Posterior vena cava (tissue), 2 donors: ENCODE measurements around the gene MTMR1. TPM values are rescaled to one million over a fixed set of nuclear protein-coding genes. Genes with fewer than 3 reads are reported as not detected.

Experiments
- DNase-seq: peaks from one replicate; pipeline ENCODE4 v3.0.0-alpha.2; 2020; ENCODE audit warnings: low spot score
- intact Hi-C, 2 donors: fragments of 100-400 bp; cut with DNase I; formaldehyde crosslinking; loops; one replicate each; pipeline versions ENCODE4 v1.14.1 to v1.14.2; 2022 to 2023
- total RNA-seq, 2 donors: library from RNA; stranded (reverse); fragmentation: NEBNext Ultra II Directional; extraction: Animal tissue kit (Norgen Biotek cat#: 25700); gene quantifications; one replicate each; pipeline ENCODE4 v1.2.1, GENCODE V29; 2021
- donor health status: DM: yes; HTN: yes; CAD: no.
- donor health status: DM: yes; HTN: yes; CAD: no.

MTMR1 gene
- total RNA-seq, 2 donors from 2014 or later = 15.6 to 18.1 TPM

DNA sequence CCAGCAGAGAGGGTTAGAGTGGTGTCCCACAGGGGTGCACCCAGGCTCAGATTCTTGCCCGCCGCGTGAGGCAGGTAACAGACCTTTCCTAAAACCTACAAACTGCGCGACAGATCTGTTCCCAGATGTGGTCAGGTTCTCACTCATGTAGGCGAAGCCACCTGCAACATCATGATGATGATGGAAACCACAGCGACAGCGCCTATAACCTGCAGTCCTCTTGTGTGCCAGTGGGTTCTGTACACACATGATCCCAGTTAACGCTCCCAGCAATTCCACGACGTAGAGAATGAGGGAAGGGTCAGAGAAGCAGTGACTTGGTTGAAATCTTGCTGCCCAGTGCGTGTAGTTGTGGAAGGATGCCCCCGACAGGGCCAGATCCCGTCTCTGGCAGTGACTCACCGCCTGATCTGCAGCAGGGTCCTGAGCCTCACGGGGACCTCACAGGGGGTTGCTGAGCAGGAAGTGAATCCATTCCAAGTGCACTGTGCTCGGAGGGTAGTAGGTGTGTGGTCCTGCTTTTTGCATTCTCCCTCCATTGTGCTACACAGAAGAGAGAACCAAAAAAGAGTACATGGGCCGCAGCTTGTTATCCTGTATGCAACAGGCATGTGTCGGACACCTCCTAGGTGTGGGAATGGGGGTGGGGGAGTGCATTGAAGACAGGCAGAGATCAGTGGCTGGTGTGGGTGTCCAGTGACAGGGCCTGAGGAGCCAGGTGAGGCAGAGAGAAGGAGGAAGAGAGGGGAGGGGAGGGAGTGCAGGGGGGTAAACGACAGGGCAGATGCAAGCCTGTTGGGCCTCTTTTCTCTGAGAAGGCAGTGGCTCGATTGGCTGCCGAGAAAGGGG, 66.6 kb downstream of the MTMR1 start:
- no peak for DNase-seq
- intact Hi-C loops = no loop called here

DNA sequence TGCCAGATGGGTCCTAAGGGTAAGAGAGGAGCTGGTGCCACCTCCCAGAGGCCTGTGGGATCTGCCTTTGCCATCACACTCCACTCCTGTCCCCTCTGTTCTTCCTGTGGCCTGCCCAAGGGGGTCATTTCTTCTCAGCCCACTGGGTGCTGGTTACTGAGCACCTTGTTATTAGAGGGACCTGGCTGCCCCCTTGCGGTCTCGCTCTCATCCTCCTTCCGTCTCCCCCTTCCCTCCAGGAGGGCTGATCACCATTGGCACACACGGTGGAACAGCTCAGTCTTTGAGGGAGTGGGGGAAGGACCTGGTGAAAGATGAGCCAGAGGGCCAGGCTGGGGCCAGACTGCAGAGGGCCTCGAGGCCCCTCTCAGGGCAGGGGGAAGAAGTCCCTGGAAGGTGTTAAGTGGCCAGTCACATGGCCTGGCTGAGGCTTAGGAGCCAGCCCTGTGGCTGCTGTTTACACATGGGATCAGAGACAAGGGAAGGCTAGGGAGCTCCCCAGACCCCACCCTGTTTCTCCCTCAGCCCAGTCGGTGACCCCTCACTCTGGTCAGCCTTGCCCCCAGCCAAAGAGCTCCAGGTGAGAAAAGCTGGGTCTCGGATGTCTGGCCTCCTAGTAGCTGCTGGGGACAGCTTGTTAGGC, 68.1 kb downstream of the MTMR1 start:
- no peak for DNase-seq
- intact Hi-C loops = no loop called here

DNA sequence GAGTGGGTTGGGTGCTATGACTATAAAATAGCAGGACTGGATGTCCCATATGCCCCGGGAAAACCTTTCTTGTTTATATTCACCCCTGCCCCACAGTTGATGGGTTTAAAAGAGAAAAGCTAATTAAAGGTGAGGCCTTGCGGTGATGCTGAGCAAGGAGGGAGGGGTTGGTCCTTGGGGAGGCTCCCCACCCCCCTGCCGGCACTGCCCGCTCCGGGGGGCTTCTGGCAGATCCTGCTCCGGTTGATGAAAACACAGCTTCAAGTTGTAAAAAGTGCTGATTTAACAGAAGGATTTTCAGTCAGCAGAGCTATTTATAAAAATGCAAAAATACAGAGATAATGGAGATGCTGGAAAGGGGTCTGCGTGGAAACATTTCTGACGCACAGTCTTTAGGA, 68.6 kb downstream of the MTMR1 start:
- no peak for DNase-seq
- intact Hi-C loops = no loop called here

DNA sequence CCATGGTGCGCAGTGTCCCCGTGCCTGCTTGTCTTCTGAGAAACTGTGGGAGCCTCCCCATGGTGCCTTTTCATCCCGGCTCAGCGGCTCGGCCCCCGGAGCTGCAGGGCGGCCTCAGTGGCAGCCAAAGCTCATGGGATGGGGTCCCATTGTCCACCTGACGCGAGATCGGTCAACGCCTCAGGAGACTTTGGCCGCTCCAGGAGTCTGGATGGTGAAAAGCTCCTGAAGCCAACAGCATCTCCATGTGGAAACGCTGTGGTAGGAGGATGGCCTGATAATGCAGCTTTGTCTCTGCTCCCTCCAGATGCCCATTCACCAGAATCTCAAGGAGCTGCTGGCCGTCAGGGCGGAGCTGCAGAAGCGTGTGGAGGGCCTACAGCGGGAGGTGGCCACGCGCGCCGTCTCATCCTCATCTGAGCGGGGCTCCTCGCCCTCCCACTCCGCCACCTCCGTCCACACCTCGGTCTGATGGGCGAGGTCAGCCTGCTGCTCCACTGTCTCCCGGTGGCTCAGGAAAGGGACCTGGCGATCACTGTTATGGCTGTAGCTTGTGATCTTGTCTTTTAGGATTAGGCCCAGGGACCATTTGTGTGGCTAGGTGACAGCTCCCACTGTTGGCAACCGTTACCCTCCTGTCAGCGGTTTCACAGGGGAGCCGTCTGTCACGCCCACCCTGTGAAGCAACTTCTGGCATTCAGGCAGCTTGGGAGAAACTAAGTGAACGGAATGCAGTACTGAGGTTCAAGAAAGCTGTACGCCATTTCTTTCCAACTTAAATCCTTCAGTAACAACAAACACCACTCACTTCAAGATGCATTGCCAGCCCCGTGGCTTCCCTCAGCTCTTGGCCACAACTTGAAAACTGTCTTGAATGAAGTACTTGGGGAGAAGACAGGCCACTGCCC, 69.3 kb downstream of the MTMR1 start:
- no peak for DNase-seq
- intact Hi-C loops = no loop called here

DNA sequence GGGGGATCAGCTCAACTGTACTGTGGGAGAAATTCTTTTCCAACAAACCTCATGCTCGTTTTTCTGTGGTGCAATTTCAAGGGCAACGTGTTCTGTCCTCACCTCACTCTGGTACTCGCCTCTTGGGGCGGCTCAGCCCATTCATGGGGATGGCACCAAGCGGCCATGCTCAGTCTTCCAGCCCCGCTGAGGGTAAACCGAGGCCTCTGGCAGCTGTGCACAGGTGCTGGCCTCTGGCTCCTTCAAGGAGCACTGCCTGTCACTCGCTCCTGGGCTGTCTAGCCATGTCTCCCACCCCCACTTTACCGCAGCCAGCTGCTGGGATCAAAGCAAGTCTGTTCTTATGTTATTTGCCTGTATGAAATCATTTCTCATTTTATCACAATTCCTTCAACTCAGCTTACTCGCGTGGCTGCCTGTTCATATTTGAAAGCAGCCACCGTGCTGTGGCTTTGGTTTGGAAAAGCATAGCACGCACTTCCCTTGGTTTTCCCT, 70.2 kb downstream of the MTMR1 start:
- DNase-seq = no peak
- intact Hi-C loops = no loop called here

DNA sequence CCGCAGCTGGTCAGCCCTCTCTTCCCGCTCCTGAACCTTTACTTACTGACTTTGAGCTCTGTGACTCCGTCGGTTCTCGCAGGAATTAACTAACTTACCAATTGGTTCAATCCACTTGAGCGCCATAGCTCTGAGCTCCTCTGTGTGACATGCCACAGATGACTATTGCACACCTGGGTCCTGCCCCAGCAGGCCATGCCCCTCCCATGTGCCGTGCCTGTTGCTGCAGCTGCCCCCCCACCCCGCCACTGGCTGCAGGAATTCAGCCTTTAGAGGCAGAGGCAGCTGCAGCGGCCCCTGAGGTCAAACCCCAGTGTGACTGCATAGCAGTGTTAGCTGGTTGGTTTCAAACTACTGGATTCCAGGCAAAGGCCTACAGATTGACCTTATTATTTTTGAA, 70.6 kb downstream of the MTMR1 start:
- intact Hi-C loops = no loop called here
- no peak for DNase-seq

DNA sequence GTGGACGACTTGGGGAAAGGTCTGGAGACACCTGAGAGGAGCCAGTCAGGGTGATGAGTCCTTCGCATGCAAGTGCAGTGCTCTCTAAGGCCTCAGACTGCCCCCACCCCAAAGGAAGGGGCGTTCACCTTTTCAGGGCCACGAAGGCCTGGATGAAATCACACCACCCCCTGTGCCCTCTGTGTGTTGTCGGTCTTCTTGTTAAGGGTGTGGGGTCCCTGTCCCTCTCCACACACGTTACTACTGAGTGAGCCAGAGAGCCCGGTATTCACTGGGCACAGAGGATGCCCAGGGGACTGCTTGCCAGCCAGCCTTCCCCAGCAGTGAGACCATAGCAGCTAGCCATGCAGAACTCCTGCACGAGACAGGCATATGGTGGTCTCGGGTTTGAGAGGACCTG, 72.0 kb downstream of the MTMR1 start:
- DNase-seq = no peak
- intact Hi-C loops = no loop called here

DNA sequence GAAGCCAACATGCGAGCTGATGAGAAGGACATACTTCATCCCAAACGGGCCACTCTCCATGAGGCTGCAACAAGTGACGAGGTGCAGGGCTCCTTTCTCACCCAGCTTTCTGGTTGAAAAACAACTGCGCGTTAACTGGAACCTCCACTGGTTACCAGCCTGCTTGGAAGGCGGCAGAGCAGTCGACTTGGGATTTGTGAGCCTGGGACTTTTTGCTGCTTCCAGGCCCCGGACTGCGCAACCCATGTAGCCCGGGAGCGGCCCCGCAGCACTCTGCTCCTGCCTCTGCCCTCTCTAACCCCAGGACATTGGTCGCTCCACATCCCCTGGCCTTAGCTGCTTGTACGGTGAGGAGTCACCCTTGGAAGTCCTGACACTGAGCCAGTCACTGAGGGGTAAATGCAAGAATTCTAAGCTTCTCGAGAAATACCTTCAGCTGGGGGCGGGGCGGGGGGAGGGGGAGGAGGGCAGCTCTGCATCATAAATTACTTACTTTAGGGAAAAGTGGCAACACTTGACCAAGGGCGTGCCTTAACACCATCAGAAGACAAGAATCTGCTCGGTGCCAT, 72.7 kb downstream of the MTMR1 start:
- DNase-seq = no peak
- intact Hi-C loops = no loop called here

DNA sequence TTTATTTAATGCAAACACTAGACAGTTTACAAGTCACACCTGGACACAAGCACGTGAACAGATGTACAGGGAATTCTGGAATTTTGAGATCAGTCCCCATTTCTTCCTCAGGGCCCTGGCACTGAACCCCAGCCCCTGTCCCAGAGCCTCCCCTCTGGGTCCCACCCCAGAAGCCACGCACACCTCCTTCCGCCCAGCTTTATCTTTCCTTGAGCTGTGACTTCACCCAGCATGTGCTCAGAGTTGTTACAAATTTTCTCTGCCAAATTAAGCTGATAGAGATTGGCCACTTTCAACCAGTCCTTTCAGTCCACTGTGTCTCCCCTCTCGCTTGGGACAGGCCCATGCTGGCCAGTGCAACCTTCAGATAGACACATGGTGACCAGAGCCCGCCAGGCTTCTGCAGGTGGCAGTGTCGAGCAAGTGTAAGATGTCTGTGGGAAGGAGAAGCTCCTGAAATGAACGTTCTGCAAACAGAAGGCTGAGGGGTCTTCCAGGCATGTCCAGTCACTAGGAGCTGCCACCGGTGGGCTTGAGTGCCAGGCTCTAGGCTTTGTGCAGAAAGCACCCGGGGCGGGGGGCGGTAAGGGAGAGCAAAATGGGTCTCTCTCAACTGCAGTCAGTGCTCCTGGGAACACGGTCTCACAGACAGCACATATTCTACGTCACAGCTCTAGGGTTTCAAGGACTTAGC, 73.3 kb downstream of the MTMR1 start:
- no peak for DNase-seq

DNA sequence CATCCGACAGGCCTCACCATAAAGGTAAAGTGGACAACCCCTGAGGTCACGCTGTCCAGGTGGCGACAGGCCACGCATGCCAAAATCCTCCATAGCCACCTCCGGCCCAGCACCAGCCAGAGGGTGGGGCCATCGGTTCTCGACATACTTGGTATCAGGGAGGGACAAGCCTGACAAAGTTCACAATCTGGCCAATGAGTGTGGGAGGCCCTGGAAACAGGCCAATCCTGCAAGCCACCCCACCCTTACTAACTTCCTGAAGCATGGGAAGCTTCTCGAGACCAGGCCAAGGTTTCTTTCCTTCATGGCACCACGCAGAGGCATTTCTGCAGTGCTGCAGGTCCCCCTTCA, 73.8 kb downstream of the MTMR1 start:
- no peak for DNase-seq
- intact Hi-C loops = no loop called here

More for the DNA sequence above, 73.3 kb downstream of the MTMR1 start:
- intact Hi-C loops = no loop called here

DNA sequence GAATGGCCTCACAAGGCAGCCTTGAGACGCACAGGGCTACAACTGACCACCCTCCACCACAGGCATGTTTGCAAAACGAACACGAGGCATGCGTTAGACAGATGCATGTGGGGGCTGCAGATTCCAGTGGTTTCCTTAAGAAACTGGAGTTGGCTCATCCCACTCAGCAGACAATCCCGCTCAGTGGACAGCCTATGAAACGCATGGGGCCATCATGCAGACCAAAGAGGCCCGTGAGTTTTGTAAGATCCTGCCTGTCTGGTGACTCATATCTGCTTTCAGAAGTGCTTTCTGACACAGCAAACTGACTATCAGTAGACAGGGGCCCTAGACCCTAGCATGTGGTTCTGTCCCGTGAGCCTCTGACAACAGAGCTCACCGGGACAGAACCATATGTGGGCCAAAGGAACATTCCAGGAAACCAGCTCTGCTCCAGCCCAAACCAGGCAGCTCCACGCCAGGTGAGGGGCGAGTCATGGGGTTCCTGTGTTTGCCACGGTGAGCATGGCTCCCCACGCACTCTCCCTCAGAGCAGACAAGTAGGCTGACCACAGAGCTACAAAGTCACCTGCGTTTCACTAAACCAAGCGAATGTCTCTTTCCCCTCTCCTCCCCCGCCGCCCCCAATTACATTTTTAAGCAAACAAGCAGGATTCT, 74.4 kb downstream of the MTMR1 start:
- intact Hi-C loops = no loop called here

DNA sequence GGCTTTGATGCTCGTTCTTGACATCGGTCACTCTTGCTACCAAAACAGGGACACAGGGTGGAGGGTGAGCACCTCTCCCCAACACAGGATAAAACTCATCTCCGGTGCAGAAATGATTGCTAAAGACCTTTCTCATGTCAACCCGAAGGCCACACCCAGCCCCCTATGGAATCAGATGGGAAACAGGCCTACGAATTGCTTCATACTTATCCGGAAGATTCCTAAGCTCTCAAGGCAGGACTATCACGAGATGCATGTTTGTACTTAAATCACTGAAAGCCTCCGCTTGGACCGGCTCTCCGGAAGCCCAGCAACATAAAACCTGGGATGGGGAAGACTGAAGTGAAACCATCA, 74.9 kb downstream of the MTMR1 start:
- DNase-seq = no peak
- intact Hi-C loops = no loop called here

More for the DNA sequence above, 74.4 kb downstream of the MTMR1 start:
- no peak for DNase-seq

DNA sequence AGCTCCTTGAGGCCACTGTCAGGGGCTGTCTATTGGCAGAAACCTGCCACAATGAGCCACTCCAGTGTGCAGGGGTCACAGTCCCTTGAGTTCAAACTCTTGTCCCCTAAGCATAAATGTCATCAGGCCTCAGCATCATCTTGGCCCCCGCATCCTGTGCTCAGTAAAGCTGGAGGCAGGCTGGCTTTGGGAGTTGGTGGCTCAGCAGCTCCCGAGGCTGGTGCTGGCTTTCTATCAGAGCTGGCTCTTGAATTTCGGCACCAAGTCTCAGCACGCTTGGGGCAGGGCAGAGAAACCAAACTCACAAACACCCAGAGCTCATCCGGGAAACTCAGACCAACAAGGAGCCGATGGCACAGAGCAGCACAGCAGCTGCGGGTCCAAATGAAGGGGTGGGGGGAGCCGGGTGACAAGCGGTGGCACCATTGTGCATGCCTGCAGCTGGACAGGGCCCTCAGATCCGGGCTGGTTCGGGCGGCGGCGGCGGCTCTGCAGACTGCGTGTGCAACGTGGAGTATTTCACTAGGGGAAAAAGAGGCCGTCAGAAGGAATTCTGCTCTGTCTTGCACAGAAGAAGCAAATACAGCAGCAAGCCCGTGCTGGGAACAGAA, 75.5 kb downstream of the MTMR1 start:
- no peak for DNase-seq
- intact Hi-C loops = no loop called here

DNA sequence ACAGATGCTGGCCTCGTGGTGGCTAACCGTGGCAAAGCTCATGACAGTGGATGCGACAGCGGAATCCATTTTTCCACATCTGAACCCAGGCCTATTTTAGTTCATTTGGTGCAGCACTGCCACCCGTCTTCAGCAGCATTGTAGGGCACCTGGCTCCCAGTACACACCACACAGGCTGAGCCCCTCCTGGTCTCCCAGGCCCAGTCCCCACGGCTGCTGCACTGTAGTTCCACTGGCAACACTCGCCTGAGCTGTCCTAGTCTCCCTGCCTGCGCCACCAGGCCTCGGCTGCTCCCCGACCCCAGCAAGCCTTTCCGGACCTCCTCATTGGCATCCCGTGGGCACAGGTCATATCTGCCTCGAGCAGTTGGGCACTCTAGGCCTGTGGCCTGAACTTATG, 76.2 kb downstream of the MTMR1 start:
- intact Hi-C loops = no loop called here
- no peak for DNase-seq

DNA sequence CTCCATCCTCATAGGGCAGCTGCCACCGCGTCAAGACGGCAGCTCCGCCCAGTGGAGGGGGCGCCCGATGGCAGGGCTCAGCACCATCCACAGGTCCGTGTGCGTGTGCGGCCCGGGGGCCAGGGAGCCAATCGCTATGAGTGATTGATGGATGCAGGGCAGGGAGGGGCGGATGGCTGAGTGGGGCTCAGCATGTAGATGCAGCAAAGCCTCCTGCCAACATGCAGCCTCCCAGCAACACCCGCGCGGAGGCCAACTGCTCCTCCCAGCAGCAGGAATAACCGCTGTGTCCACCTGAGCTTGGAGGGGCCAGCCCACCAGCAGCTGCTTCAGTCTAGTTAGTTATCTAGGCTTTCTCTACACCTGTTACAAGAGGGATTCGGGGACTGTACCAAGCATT, 77.4 kb downstream of the MTMR1 start:
- no peak for DNase-seq
- intact Hi-C loops = loop anchor here in 1 of 2 donors (5.0 kb wide), 1 partner anchor 312 kb away; no protein-coding TSS in a partner anchor

DNA sequence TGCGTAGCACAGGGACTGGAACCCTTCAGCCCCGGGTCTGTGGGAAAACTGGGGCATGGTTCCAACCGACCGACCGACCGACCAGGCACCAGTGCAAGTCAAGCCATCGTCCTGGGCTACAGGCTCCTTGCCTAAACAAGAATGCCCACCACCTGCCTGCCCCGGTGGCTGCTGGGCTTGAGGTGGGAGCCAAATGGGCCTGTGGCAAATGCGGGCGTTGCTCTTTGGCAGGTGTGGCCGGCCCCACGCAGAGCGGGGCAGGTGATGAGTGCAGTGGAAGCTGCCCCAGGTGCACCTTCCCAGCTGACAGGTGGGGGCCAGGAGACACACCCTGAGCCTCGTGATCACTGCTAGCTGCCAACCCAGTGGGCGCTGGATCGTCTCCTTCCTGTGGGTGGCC, 77.9 kb downstream of the MTMR1 start:
- intact Hi-C loops = loop anchor here in 1 of 2 donors (5.0 kb wide), 1 partner anchor 311 kb away; no protein-coding TSS in a partner anchor
- DNase-seq = no peak

DNA sequence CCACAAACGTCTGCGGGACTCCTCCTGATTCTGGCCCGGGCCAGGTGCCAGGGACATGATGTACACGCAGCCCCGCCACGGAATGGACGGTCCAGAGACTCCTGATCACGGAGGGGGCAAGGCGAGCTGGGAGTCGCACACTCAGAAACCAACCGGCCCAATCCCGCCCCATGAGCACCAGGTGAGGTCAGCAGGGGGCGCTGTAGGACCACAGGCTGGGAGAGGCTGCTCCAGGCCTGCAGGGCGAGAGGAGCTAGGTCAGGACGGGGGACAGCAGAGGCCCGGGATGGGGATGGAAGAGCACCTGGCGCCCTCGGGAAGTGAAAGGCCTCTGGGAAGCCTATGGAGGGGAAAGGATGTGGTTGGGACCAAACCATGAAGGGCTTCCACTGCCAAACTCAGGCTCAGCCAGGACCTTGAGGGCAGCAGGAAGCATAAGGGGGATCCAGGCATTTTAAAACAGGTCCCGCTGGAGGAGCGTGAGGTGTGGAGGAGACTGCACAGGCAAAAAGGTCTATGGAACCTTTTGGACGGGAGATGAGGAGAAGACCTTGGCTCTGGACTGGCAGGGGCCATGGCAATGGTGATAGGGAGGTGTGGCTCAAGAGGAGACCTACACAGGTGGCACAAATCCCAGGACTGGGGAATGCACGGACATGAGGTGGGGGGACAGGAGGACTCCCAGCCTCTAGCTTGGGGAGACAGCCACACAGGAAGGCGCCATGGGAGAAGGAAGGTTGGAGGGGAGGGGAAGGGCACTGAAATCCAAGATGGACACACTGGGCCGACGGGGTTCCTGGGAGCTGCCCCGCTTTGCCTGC, 79.2 kb downstream of the MTMR1 start:
- intact Hi-C loops = loop anchor here (2.0 to 5.0 kb wide), 2 partner anchors 310 kb away; no protein-coding TSS in a partner anchor
- peak; percentile 92 for DNase-seq
